Trophoblast cell (in vitro differentiated cells and primary cell): Measurements from ENCODE around the gene KCNJ15.
A peak's percentile ranks its signal among the peaks of the same experiment; 100 is the strongest.

Source experiments
- DNase-seq, 2 donors: peaks; one replicate each; pipeline ENCODE4 v3.0.0-alpha.2; 2016
- H2AFZ ChIP-seq: 2 replicates; pipeline ENCODE4 v1.6.1; 2013; ENCODE audit warnings: low read length, moderate library complexity, mild to moderate bottlenecking; ENCODE audit not compliant: insufficient read depth, poor library complexity
- H2AK5ac ChIP-seq: 2 replicates; pipeline ENCODE4 v1.6.1; 2013; ENCODE audit warnings: mild to moderate bottlenecking, low read length
- H2BK120ac ChIP-seq: 2 replicates; pipeline ENCODE4 v1.6.1; 2013; ENCODE audit warnings: low read length, mild to moderate bottlenecking, moderate library complexity; ENCODE audit not compliant: insufficient read depth, poor library complexity
- H2BK12ac ChIP-seq: 2 replicates; pipeline ENCODE4 v1.6.1; 2013; ENCODE audit warnings: mild to moderate bottlenecking, low read length, moderate library complexity
- H2BK5ac ChIP-seq: 2 replicates; pipeline ENCODE4 v1.6.1; 2013; ENCODE audit warnings: low read length, low read depth, moderate library complexity, mild to moderate bottlenecking; ENCODE audit not compliant: poor library complexity
- H3K14ac ChIP-seq: 2 replicates; pipeline ENCODE4 v1.6.1; 2013; ENCODE audit warnings: mild to moderate bottlenecking, low read length
- H3K18ac ChIP-seq: 2 replicates; pipeline ENCODE4 v1.6.1; 2013; ENCODE audit warnings: mild to moderate bottlenecking, low read length
- H3K23ac ChIP-seq: 2 replicates; pipeline ENCODE4 v1.6.1; 2013; ENCODE audit warnings: low read length
- H3K27ac ChIP-seq: 2 replicates; pipeline ENCODE4 v1.5.1; 2013; ENCODE audit warnings: low read depth, mild to moderate bottlenecking, inconsistent platforms, low read length, moderate library complexity
- H3K27me3 ChIP-seq: 2 replicates; pipeline ENCODE4 v1.6.1; 2013; ENCODE audit warnings: inconsistent platforms, mild to moderate bottlenecking, low read length, moderate library complexity; ENCODE audit not compliant: insufficient read depth
- H3K36me3 ChIP-seq, 2 experiments: 1 replicate in 1 of 2; 2 replicates in 1 of 2; pipeline ENCODE4 v1.6.1; 2013; ENCODE audit warnings: low read length in 2 of 2, mild to moderate bottlenecking in 2 of 2, moderate library complexity in 1 of 2; ENCODE audit not compliant: insufficient read depth in 2 of 2, control insufficient read depth in 1 of 2
- H3K4ac ChIP-seq: 2 replicates; pipeline ENCODE4 v1.6.1; 2013; ENCODE audit warnings: low read depth, mild to moderate bottlenecking, low read length, moderate library complexity
- H3K4me1 ChIP-seq, 2 experiments: 1 replicate in 1 of 2; 2 replicates in 1 of 2; pipeline ENCODE4 v1.6.1; 2013; ENCODE audit warnings: low read length in 2 of 2, mild to moderate bottlenecking in 2 of 2, moderate library complexity in 1 of 2; ENCODE audit not compliant: insufficient read depth in 2 of 2, control insufficient read depth in 1 of 2
- H3K4me2 ChIP-seq: 2 replicates; pipeline ENCODE4 v1.6.1; 2013; ENCODE audit warnings: inconsistent platforms, mild to moderate bottlenecking, low read length, moderate library complexity
- H3K4me3 ChIP-seq: 2 replicates; pipeline ENCODE4 v1.5.1; 2013; ENCODE audit warnings: mild to moderate bottlenecking, low read depth, low read length, inconsistent platforms
- H3K79me1 ChIP-seq: one replicate; pipeline ENCODE4 v1.6.1; 2013; ENCODE audit warnings: low read length
- H3K79me2 ChIP-seq: 2 replicates; pipeline ENCODE4 v1.6.1; 2013; ENCODE audit warnings: low read length, mild to moderate bottlenecking; ENCODE audit not compliant: control insufficient read depth, insufficient read depth, poor library complexity
- H3K9ac ChIP-seq: 2 replicates; pipeline ENCODE4 v1.6.1; 2013; ENCODE audit warnings: mild to moderate bottlenecking, low read length
- H3K9me3 ChIP-seq: 2 replicates; pipeline ENCODE4 v1.6.1; 2013; ENCODE audit warnings: low read depth, mild to moderate bottlenecking, control low read depth, inconsistent platforms, low read length; ENCODE audit not compliant: insufficient read depth
- H4K12ac ChIP-seq: 2 replicates; pipeline ENCODE4 v1.6.1; 2013; ENCODE audit warnings: low read depth, mild to moderate bottlenecking, low read length, moderate library complexity
- H4K8ac ChIP-seq: 2 replicates; pipeline ENCODE4 v1.6.1; 2013; ENCODE audit warnings: low read depth, mild to moderate bottlenecking, low read length, moderate library complexity
- H4K91ac ChIP-seq: one replicate; pipeline ENCODE4 v1.6.1; 2013; ENCODE audit warnings: low read depth, mild to moderate bottlenecking, low read length, moderate library complexity
- WGBS: extraction: QIAGEN DNeasy Blood & Tissue Kit; methylation state at CpG from one replicate; pipeline ENCODE4 v1.1.7; 2013; ENCODE audit warnings: missing lambda C conversion rate; ENCODE audit not compliant: insufficient read length, insufficient coverage; ENCODE audit errors: extremely low coverage; 5-methylcytosine and 5-hydroxymethylcytosine counted together

Gene KCNJ15

DNA sequence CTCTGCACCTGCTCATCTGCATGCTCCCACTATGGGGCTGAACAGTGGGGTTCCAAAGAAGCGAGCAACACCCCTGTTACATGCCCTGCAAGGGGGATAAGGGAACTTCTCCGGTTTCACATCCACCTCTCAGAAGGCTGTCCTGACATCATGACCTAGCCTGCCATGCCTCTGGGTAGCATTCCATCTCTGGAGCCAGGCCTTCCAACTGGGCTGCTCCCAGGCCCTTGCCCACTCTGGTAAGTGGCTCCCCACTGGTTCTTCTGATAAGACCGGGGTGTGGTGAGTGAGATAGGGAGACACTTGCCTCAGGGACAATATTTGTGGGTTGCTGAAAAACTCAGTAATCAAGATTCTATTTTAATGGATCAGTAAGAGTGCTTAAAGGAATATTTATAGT is 57.8 kb downstream of the KCNJ15 start:
- WGBS, result no CpG with 5 or more reads among the region's 3 CpGs
- H4K8ac ChIP-seq, result no peak overlapping the region
- H3K9me3 ChIP-seq, result no peaks in the 10 kb centered on the region

DNA sequence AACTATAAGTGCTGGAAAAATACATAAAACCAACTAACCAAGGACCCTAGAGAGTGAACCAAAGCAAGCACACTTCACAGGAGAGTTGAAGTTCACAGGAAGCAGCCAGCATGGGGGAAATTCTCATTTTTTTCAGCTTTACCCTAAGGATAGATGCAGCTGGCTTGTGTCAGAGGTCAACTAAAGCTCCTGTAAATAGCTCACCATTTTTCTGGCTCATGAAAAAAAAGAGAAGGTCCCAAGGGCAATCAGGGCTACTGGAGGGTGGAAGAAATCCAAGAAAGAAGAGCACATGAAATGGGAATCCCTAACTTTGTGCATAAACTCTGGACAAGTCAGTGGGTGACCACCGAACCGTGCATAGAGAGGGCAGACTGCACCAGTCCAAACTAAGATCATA is 58.3 kb downstream of the KCNJ15 start:
- Histone ChIP-seq H3K27ac (no peak overlapping the region), H3K23ac (no peak overlapping the region), H4K12ac (no peak overlapping the region), H2BK12ac (no peak overlapping the region), H3K4me3 (no peak overlapping the region), H3K27me3 (no peaks in the 10 kb centered on the region), H3K79me2 (no peaks in the 10 kb centered on the region), H2AFZ (no peak overlapping the region), H3K4ac (no peak overlapping the region), H3K18ac (no peak overlapping the region), H2AK5ac (no peak overlapping the region), H2BK5ac (no peak overlapping the region), H3K4me1 (peaks cover 3 to 6% of the 10 kb centered on the region in 2 experiments), H3K79me1 (no peaks in the 10 kb centered on the region), H2BK120ac (no peak overlapping the region), H3K36me3 (no peaks in the 10 kb centered on the region), H3K9me3 (no peaks in the 10 kb centered on the region), H4K91ac (no peak overlapping the region), H3K9ac (no peak overlapping the region), H3K14ac (no peak overlapping the region), H3K4me2 (no peak overlapping the region), H4K8ac (no peak overlapping the region)
- no CpG with 5 or more reads among the region's 2 CpGs for WGBS
- no peak for DNase-seq

More for the DNA sequence above, 57.8 kb downstream of the KCNJ15 start:
- Histone ChIP-seq H4K12ac (no peak overlapping the region), H4K91ac (no peak overlapping the region), H3K23ac (no peak overlapping the region), H3K4ac (no peak overlapping the region), H2BK12ac (no peak overlapping the region), H3K4me2 (no peak overlapping the region), H3K36me3 (no peaks in the 10 kb centered on the region), H3K9ac (no peak overlapping the region), H3K4me3 (no peak overlapping the region), H3K79me2 (no peaks in the 10 kb centered on the region), H3K14ac (no peak overlapping the region), H3K27ac (no peak overlapping the region), H3K4me1 (peaks cover 3 to 6% of the 10 kb centered on the region in 2 experiments), H2BK120ac (no peak overlapping the region), H3K27me3 (no peaks in the 10 kb centered on the region), H3K18ac (no peak overlapping the region), H2AFZ (no peak overlapping the region), H3K79me1 (no peaks in the 10 kb centered on the region), H2AK5ac (no peak overlapping the region), H2BK5ac (no peak overlapping the region)
- DNase-seq, result no peak

DNA sequence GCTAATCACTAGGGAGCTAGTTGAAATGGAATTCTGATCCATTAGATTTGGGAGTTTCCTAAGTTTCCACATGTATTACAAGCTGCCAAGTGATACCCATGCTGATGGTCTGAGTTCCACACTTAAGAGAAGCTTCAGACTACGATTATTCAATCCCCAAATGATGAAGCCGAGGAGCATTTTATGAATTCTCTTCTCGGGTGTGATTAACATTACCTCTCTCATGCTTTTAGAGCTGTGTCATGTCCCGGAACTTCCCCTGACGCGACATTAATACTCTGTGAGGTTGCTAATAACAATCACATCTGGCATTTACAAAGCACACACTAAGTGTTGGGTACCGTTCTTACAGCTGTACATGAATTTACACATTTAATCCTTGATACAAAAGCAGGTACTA is 63.0 kb downstream of the KCNJ15 start:
- H3K9me3 ChIP-seq, result no peaks in the 10 kb centered on the region
- no peak overlapping the region for H2BK120ac ChIP-seq
- H4K91ac ChIP-seq, result no peak overlapping the region
- H3K23ac ChIP-seq, result no peak overlapping the region
- H3K9ac ChIP-seq, result no peak overlapping the region
- no CpG with 5 or more reads among the region's 7 CpGs for WGBS
- no peak overlapping the region for H4K8ac ChIP-seq
- DNase-seq, result peak; percentile 76 to 91
- no peaks in the 10 kb centered on the region for H3K27me3 ChIP-seq
- H3K4me1 ChIP-seq, result peaks cover 3 to 7% of the 10 kb centered on the region in 2 experiments
- H2BK5ac ChIP-seq, result no peak overlapping the region
- no peak overlapping the region for H3K4me3 ChIP-seq
- H2AFZ ChIP-seq, result no peak overlapping the region
- H4K12ac ChIP-seq, result no peak overlapping the region
- H3K36me3 ChIP-seq, result no peaks in the 10 kb centered on the region
- no peak overlapping the region for H3K4ac ChIP-seq
- no peak overlapping the region for H3K4me2 ChIP-seq
- H3K79me2 ChIP-seq, result no peaks in the 10 kb centered on the region
- H2BK12ac ChIP-seq, result no peak overlapping the region
- H3K27ac ChIP-seq, result no peak overlapping the region
- H3K18ac ChIP-seq, result no peak overlapping the region
- no peaks in the 10 kb centered on the region for H3K79me1 ChIP-seq
- H2AK5ac ChIP-seq, result no peak overlapping the region
- H3K14ac ChIP-seq, result no peak overlapping the region

DNA sequence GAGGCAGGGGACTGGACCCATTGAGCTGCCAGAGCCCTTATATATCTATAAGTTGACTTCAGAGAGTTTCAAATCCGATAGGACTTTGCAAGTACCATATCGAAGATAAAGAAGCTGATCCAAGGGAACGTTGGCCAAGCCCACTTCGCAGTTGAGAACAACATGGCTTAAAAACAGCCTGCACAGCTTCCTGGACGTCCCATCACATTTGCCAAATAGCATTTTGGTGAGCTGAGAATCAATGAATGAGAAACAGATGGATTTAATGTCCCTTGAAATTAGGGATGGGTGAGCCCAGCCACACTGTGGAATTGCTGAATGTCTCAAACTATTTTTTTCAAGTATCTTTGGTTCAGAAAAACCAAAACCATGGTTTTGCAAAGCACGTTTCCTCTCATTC is 64.8 kb downstream of the KCNJ15 start:
- Histone ChIP-seq H3K23ac (no peak overlapping the region), H3K36me3 (no peaks in the 10 kb centered on the region), H3K79me1 (no peaks in the 10 kb centered on the region), H3K4me1 (peaks cover 0 to 5% of the 10 kb centered on the region in 2 experiments), H3K14ac (no peak overlapping the region), H3K27me3 (no peaks in the 10 kb centered on the region), H4K91ac (no peak overlapping the region), H4K8ac (no peak overlapping the region), H3K4me3 (no peak overlapping the region), H3K9ac (no peak overlapping the region), H3K4ac (no peak overlapping the region), H3K79me2 (no peaks in the 10 kb centered on the region), H3K18ac (no peak overlapping the region), H3K9me3 (no peaks in the 10 kb centered on the region), H4K12ac (no peak overlapping the region), H3K27ac (no peak overlapping the region), H3K4me2 (no peak overlapping the region), H2BK120ac (no peak overlapping the region), H2AK5ac (no peak overlapping the region), H2BK12ac (no peak overlapping the region), H2BK5ac (no peak overlapping the region), H2AFZ (no peak overlapping the region)
- DNase-seq, result no peak
- WGBS, result no CpG with 5 or more reads among the region's 6 CpGs
